ENCODE data around the gene DLG1. TPM values are rescaled to one million over a fixed set of nuclear protein-coding genes. Genes with fewer than 3 reads are reported as not detected.

Gene DLG1
- total and polyA plus RNA-seq, 4 donors: 12.7 to 51.2 (median 22.3) TPM

- Histone ChIP-seq H3K4me1 (ENCODE audit: control insufficient read depth in 4 of 4, insufficient read depth in 4 of 4, low read length in 3 of 4) (no peaks in the 10 kb centered on the region), H3K27ac (ENCODE audit: low read depth in 1 of 2, low read length in 2 of 2) (no peak overlapping the region), H3K9me3 (ENCODE audit: control insufficient read depth in 4 of 4, low read length in 3 of 4) (no peaks in the 10 kb centered on the region), H3K27me3 (ENCODE audit: control insufficient read depth in 4 of 4, insufficient read depth in 4 of 4, low read length in 3 of 4) (no peaks in the 10 kb centered on the region), H3K9ac (ENCODE audit: low read depth in 1 of 2, low read length in 2 of 2) (no peak overlapping the region), H3K36me3 (ENCODE audit: control insufficient read depth in 4 of 4, insufficient read depth in 3 of 4, low read depth in 1 of 4, low read length in 3 of 4) (peaks cover 0 to 7% (median 0%) of the 10 kb centered on the region in 4 donors), H3K4me3 (ENCODE audit: low read depth in 1 of 3, low read length in 3 of 3) (no peak overlapping the region)
- WGBS: 51% methylated on average over 1 of the region's 1 CpG
- DNase-seq (ENCODE audit: low spot score): no peak
- TF ChIP-seq ATF3 (IDR thresholded peaks at IDR 0.05) (no peak), GABPA (IDR thresholded peaks at IDR 0.05 in 1 of 2, conservative IDR thresholded peaks at IDR 0.05 in 1 of 2) (no peak), ZBTB33 (IDR thresholded peaks at IDR 0.05) (no peak), FOXA1 (IDR thresholded peaks at IDR 0.05) (no peak), HNF4A (conservative IDR thresholded peaks at IDR 0.05) (no peak), NR2F2 (IDR thresholded peaks at IDR 0.05) (no peak), RXRA (IDR thresholded peaks at IDR 0.05) (no peak), REST (IDR thresholded peaks at IDR 0.05) (no peak), MAX (IDR thresholded peaks at IDR 0.05) (no peak), CTCF (IDR thresholded peaks at IDR 0.05; ENCODE audit: low read depth, low read length, missing input control) (no peak), FOXA2 (IDR thresholded peaks at IDR 0.05) (no peak), EGR1 (IDR thresholded peaks at IDR 0.05; ENCODE audit: low read depth in 2 of 2) (no peak), RAD21 (IDR thresholded peaks at IDR 0.05) (no peak), TAF1 (conservative IDR thresholded peaks at IDR 0.05) (no peak)
Measured at GRCh38 chr3:197093871-197094270, 204.5 kb downstream of the DLG1 start.

- Histone ChIP-seq H3K9ac (ENCODE audit: low read depth in 1 of 2, low read length in 2 of 2) (no peak overlapping the region), H3K4me1 (ENCODE audit: control insufficient read depth in 4 of 4, insufficient read depth in 4 of 4, low read length in 3 of 4) (no peaks in the 10 kb centered on the region), H3K27me3 (ENCODE audit: control insufficient read depth in 4 of 4, insufficient read depth in 4 of 4, low read length in 3 of 4) (no peaks in the 10 kb centered on the region), H3K4me3 (ENCODE audit: low read depth in 1 of 3, low read length in 3 of 3) (no peak overlapping the region), H3K9me3 (ENCODE audit: control insufficient read depth in 4 of 4, low read length in 3 of 4) (no peaks in the 10 kb centered on the region), H3K36me3 (ENCODE audit: control insufficient read depth in 4 of 4, insufficient read depth in 3 of 4, low read depth in 1 of 4, low read length in 3 of 4) (peaks cover 0 to 5% (median 3%) of the 10 kb centered on the region in 4 donors), H3K27ac (ENCODE audit: low read depth in 1 of 2, low read length in 2 of 2) (no peak overlapping the region)
- 81% methylated on average over 3 of the region's 3 CpGs for WGBS
- DNase-seq (ENCODE audit: low spot score): no peak
- TF ChIP-seq YY1 (IDR thresholded peaks at IDR 0.05) (no peak), ATF3 (IDR thresholded peaks at IDR 0.05) (no peak), HNF4A (conservative IDR thresholded peaks at IDR 0.05) (no peak), RAD21 (IDR thresholded peaks at IDR 0.05) (no peak)
Measured at GRCh38 chr3:197088370-197088769, 210.0 kb downstream of the DLG1 start.

Measured in liver (tissue), 9 donors.